Mesenchymal stem cell (in vitro differentiated cells and primary cell): Measurements from ENCODE around the gene USB1.

Source experiments
- DNase-seq: peaks from one replicate; pipeline ENCODE4 v3.0.0-alpha.2; 2013
- H2AFZ ChIP-seq: one replicate; pipeline ENCODE4 v1.6.1; 2013; ENCODE audit warnings: low read depth, mild to moderate bottlenecking, control low read depth, inconsistent platforms, low read length, moderate library complexity
- H2AK5ac ChIP-seq: 2 replicates; pipeline ENCODE4 v1.6.1; 2013; ENCODE audit warnings: low read length, moderate library complexity, mild to moderate bottlenecking, inconsistent platforms; ENCODE audit not compliant: severe bottlenecking
- H2BK120ac ChIP-seq: one replicate; pipeline ENCODE4 v1.6.1; 2013; ENCODE audit warnings: low read depth, mild to moderate bottlenecking, inconsistent platforms, low read length, moderate library complexity
- H2BK12ac ChIP-seq, 2 experiments: one replicate each; pipeline ENCODE4 v1.6.1; 2013; ENCODE audit warnings: inconsistent platforms in 2 of 2, low read length in 2 of 2, mild to moderate bottlenecking in 2 of 2, moderate library complexity in 2 of 2, control low read depth in 1 of 2
- H2BK15ac ChIP-seq: one replicate; pipeline ENCODE4 v1.6.1; 2013; ENCODE audit warnings: mild to moderate bottlenecking, low read depth, inconsistent platforms; ENCODE audit not compliant: poor library complexity, severe bottlenecking
- H2BK5ac ChIP-seq: 2 replicates; pipeline ENCODE4 v1.6.1; 2013; ENCODE audit warnings: low read depth, mild to moderate bottlenecking, low read length, control low read depth, inconsistent platforms; ENCODE audit not compliant: poor library complexity, severe bottlenecking
- H3K14ac ChIP-seq, 2 experiments: one replicate each; pipeline ENCODE4 v1.6.1; 2013; ENCODE audit warnings: inconsistent platforms in 2 of 2, low read length in 2 of 2, control low read depth in 1 of 2, mild to moderate bottlenecking in 1 of 2, moderate library complexity in 1 of 2
- H3K18ac ChIP-seq, 2 experiments: one replicate each; pipeline ENCODE4 v1.6.1; 2013; ENCODE audit warnings: inconsistent platforms in 2 of 2, low read length in 2 of 2, control low read depth in 1 of 2, low read depth in 1 of 2, mild to moderate bottlenecking in 1 of 2
- H3K23ac ChIP-seq, 2 experiments: one replicate each; pipeline ENCODE4 v1.6.1; 2013; ENCODE audit warnings: inconsistent platforms in 2 of 2, low read length in 2 of 2, mild to moderate bottlenecking in 2 of 2, moderate library complexity in 2 of 2, control low read depth in 1 of 2
- H3K27ac ChIP-seq: 2 replicates; pipeline ENCODE4 v1.5.1; 2013; ENCODE audit warnings: mild to moderate bottlenecking, moderate library complexity, low read length, control low read depth, inconsistent platforms; ENCODE audit not compliant: poor library complexity, severe bottlenecking
- H3K27me3 ChIP-seq, 2 experiments: 2 replicates each; pipeline versions ENCODE4 v1.6.1 to v1.7.0; 2013; ENCODE audit warnings: low read length in 2 of 2, mild to moderate bottlenecking in 2 of 2, moderate library complexity in 2 of 2, control low read depth in 1 of 2, inconsistent platforms in 1 of 2; ENCODE audit not compliant: control insufficient read depth in 1 of 2, insufficient read depth in 1 of 2
- H3K36me3 ChIP-seq, 2 experiments: 2 replicates each; pipeline versions ENCODE4 v1.6.1 to v1.7.0; 2013; ENCODE audit warnings: low read length in 2 of 2, control low read depth in 1 of 2, inconsistent platforms in 1 of 2, low read depth in 1 of 2, mild to moderate bottlenecking in 1 of 2; ENCODE audit not compliant: insufficient read depth in 2 of 2, control insufficient read depth in 1 of 2
- H3K4ac ChIP-seq, 2 experiments: one replicate each; pipeline ENCODE4 v1.6.1; 2013; ENCODE audit warnings: inconsistent platforms in 2 of 2, low read length in 2 of 2, mild to moderate bottlenecking in 2 of 2, moderate library complexity in 2 of 2, control low read depth in 1 of 2, low read depth in 1 of 2
- H3K4me1 ChIP-seq: 2 replicates; pipeline ENCODE4 v1.6.1; 2013; ENCODE audit warnings: low read depth, low read length, control low read depth; ENCODE audit not compliant: control insufficient read depth, insufficient read depth
- H3K4me2 ChIP-seq: 2 replicates; pipeline ENCODE4 v1.6.1; 2013; ENCODE audit warnings: low read length, mild to moderate bottlenecking, inconsistent platforms; ENCODE audit not compliant: poor library complexity, severe bottlenecking
- H3K4me3 ChIP-seq, 2 experiments: 2 replicates each; pipeline versions ENCODE4 v1.5.1 to v1.7.0; 2013; ENCODE audit warnings: low read length in 2 of 2, mild to moderate bottlenecking in 2 of 2, control low read depth in 1 of 2, low read depth in 1 of 2; ENCODE audit not compliant: insufficient read depth in 1 of 2
- H3K79me1 ChIP-seq: replicated peaks from 2 replicates; pipeline ENCODE4 v1.6.1; 2013; ENCODE audit warnings: mild to moderate bottlenecking, control low read depth, low read length, inconsistent platforms; ENCODE audit not compliant: poor library complexity, severe bottlenecking
- H3K9ac ChIP-seq: 2 replicates; pipeline ENCODE4 v1.7.0; 2013; ENCODE audit warnings: mild to moderate bottlenecking, low read length, moderate library complexity
- H3K9me3 ChIP-seq: 2 replicates; pipeline ENCODE4 v1.7.0; 2013; ENCODE audit warnings: mild to moderate bottlenecking, low read length; ENCODE audit not compliant: control insufficient read depth
- H4K8ac ChIP-seq: one replicate; pipeline ENCODE4 v1.6.1; 2013; ENCODE audit warnings: inconsistent platforms, mild to moderate bottlenecking, low read length, moderate library complexity
- H4K91ac ChIP-seq: one replicate; pipeline ENCODE4 v1.6.1; 2013; ENCODE audit warnings: mild to moderate bottlenecking, low read length, inconsistent platforms
- WGBS: methylation state at CpG from one replicate; pipeline ENCODE4 v1.1.7; 2013; ENCODE audit warnings: mixed read lengths; 5-methylcytosine and 5-hydroxymethylcytosine counted together

The USB1 gene

GRCh38 chr16:58022601-58023371, 21.6 kb downstream of the USB1 start:
- Histone ChIP-seq H4K8ac (peak overlapping the region; percentile 46), H3K9ac (peak overlapping the region; percentile 72), H2AK5ac (no peak overlapping the region), H3K27me3 (peaks cover 14 to 34% of the 10 kb centered on the region in 2 experiments), H2BK15ac (no peak overlapping the region), H2AFZ (no peak overlapping the region), H2BK120ac (no peak overlapping the region), H3K4ac (peak overlapping the region in 1 of 2 experiments; percentile 38), H3K9me3 (no peaks in the 10 kb centered on the region), H3K79me1 (peaks cover under 1% of the 10 kb centered on the region), H3K4me2 (no peak overlapping the region), H3K18ac (peak overlapping the region; percentile 9 to 35), H3K36me3 (peaks cover 18 to 32% of the 10 kb centered on the region in 2 experiments), H3K27ac (no peak overlapping the region), H3K23ac (no peak overlapping the region), H4K91ac (peak overlapping the region; percentile 90), H3K14ac (peak overlapping the region in 1 of 2 experiments; percentile 74), H3K4me1 (peaks cover 43% of the 10 kb centered on the region), H2BK5ac (no peak overlapping the region), H2BK12ac (peak overlapping the region in 1 of 2 experiments; percentile 54), H3K4me3 (peak overlapping the region in 1 of 2 experiments; percentile 58)
- no peak for DNase-seq
- 58% methylated on average over 14 of the region's 18 CpGs for WGBS

- Histone ChIP-seq H2AFZ (peak overlapping the region; percentile 57), H2BK12ac (peak overlapping the region in 1 of 2 experiments; percentile 24), H2BK15ac (peak overlapping the region; percentile 74), H3K4me3 (peak overlapping the region; percentile 48 to 78), H3K36me3 (peaks cover 4 to 24% of the 10 kb centered on the region in 2 experiments), H3K23ac (peak overlapping the region in 1 of 2 experiments; percentile 36), H3K9me3 (no peaks in the 10 kb centered on the region), H4K91ac (peak overlapping the region; percentile 10), H2AK5ac (no peak overlapping the region), H3K9ac (peak overlapping the region; percentile 60), H3K18ac (peak overlapping the region; percentile 50 to 71), H3K4ac (no peak overlapping the region), H3K4me1 (peaks cover 53% of the 10 kb centered on the region), H3K14ac (no peak overlapping the region), H3K79me1 (peaks cover 7% of the 10 kb centered on the region), H3K27ac (no peak overlapping the region), H3K4me2 (peak overlapping the region; percentile 87), H2BK120ac (no peak overlapping the region), H4K8ac (peak overlapping the region; percentile 72), H3K27me3 (peaks cover 30 to 44% of the 10 kb centered on the region in 2 experiments), H2BK5ac (no peak overlapping the region)
- WGBS = 9% methylated on average over 56 of the region's 57 CpGs
- peak; percentile 33 for DNase-seq
These were observed 23.5 kb downstream of the USB1 start for GRCh38 chr16:58024486-58025350.

DNA sequence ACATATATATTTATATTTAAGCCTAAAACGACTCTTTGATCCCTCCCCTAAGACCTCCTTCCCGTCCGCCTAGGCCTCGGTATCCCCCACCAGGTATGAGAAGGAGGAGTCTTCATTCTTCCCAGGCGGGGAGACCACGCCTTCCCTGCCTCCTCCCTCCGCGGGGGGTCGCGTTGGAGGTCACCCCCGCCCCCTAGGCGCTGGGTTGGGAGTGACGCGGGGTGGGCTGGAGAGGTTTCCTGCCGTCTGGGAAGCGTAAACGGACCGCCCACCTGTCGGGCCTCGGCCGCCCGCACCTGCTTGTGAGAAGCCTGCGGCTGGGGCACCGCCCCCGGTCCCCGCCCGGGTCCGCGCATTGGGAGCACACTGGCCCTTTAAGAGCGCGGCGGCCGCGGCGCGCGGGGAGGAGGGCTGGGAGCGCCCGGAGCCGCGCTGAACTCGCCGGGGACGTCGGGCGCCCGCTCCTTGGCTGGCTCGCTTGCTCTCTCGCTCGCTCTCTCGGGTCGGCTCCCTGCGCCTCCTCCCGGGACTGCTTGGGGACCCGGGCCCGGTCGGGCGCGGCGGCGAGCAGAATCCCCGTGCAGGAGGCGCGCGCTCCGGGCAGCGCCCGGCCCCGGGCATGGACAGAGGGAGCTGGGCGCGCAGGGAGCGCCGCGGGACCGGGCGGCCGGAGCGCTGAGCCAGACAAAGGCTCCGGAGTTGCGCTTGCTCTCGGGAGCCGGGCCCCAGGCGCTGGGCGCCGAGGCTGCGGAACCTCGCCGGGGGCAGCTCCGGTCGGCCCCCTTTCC, 24.3 kb downstream of the USB1 start, which contains the start of gene MMP15:
Gene MMP15 (plus strand): TSS at position 404 of the 788 bp plus-strand sequence. CDS start 597 bp downstream, outside the sequence.
- DNase-seq = peak; percentile 68
- Histone ChIP-seq H4K91ac (peak within 1 kb of the TSS; percentile 87), H3K36me3 (peaks cover 0 to 21% of the 10 kb centered on the region in 2 experiments), H2BK5ac (no peak within 1 kb of the TSS), H3K23ac (peak within 1 kb of the TSS in 1 of 2 experiments; percentile 92), H2AFZ (peak within 1 kb of the TSS; percentile 57), H3K9me3 (no peaks in the 10 kb centered on the region), H3K4me2 (peak within 1 kb of the TSS; percentile 87), H2BK15ac (peak within 1 kb of the TSS; percentile 74), H3K4ac (peak within 1 kb of the TSS in 1 of 2 experiments; percentile 53), H4K8ac (peak within 1 kb of the TSS; percentile 72), H3K4me1 (peaks cover 53% of the 10 kb centered on the region), H3K18ac (peak within 1 kb of the TSS; percentile 71 to 92), H3K79me1 (peaks cover 7% of the 10 kb centered on the region), H3K27ac (no peak within 1 kb of the TSS), H2AK5ac (no peak within 1 kb of the TSS), H3K27me3 (peaks cover 34 to 44% of the 10 kb centered on the region in 2 experiments), H2BK120ac (no peak within 1 kb of the TSS), H3K4me3 (peak within 1 kb of the TSS; percentile 72 to 78), H3K14ac (peak within 1 kb of the TSS in 1 of 2 experiments; percentile 26), H2BK12ac (peak within 1 kb of the TSS in 1 of 2 experiments; percentile 66), H3K9ac (peak within 1 kb of the TSS; percentile 60)
- WGBS = under 1% methylated on average over 51 of the region's 90 CpGs
